Mesendoderm (in vitro differentiated cells): Measurements from ENCODE around the gene AVPR2.

Experiments used
- DNase-seq: peaks from one replicate; pipeline ENCODE4 v3.0.0; 2013
- H2AK5ac ChIP-seq: 2 replicates; pipeline ENCODE4 v1.6.1; 2013; ENCODE audit warnings: low read length, inconsistent platforms
- H2BK120ac ChIP-seq: 2 replicates; pipeline ENCODE4 v1.6.1; 2013; ENCODE audit warnings: low read depth, mild to moderate bottlenecking, low read length, moderate library complexity, mixed read lengths
- H2BK15ac ChIP-seq: replicated peaks from 2 replicates; pipeline ENCODE4 v1.6.1; 2013; ENCODE audit warnings: low read depth, mild to moderate bottlenecking, moderate library complexity
- H2BK5ac ChIP-seq: 2 replicates; pipeline ENCODE4 v1.6.1; 2013; ENCODE audit warnings: low read length, inconsistent platforms
- H3K18ac ChIP-seq: 2 replicates; pipeline ENCODE4 v1.6.1; 2013; ENCODE audit warnings: mild to moderate bottlenecking, low read length, mixed read lengths
- H3K23ac ChIP-seq: one replicate; pipeline ENCODE4 v1.6.1; 2013; ENCODE audit warnings: low read length
- H3K27ac ChIP-seq: 2 replicates; pipeline ENCODE4 v1.5.1; 2013; ENCODE audit warnings: low read depth, mild to moderate bottlenecking, inconsistent platforms, low read length, moderate library complexity
- H3K27me3 ChIP-seq: 2 replicates; pipeline ENCODE4 v1.6.1; 2013; ENCODE audit warnings: low read length, control low read depth, mild to moderate bottlenecking, inconsistent platforms; ENCODE audit not compliant: insufficient read depth, poor library complexity
- H3K36me3 ChIP-seq: 2 replicates; pipeline ENCODE4 v1.6.1; 2013; ENCODE audit warnings: low read length, inconsistent platforms; ENCODE audit not compliant: control insufficient read depth, insufficient read depth
- H3K4ac ChIP-seq: one replicate; pipeline ENCODE4 v1.6.1; 2013; ENCODE audit warnings: low read depth, mild to moderate bottlenecking, low read length, moderate library complexity
- H3K4me1 ChIP-seq: 2 replicates; pipeline ENCODE4 v1.6.1; 2013; ENCODE audit warnings: low read depth, low read length, inconsistent platforms; ENCODE audit not compliant: control insufficient read depth
- H3K4me2 ChIP-seq: 2 replicates; pipeline ENCODE4 v1.6.1; 2013; ENCODE audit warnings: low read length
- H3K4me3 ChIP-seq: 2 replicates; pipeline ENCODE4 v1.5.1; 2013; ENCODE audit warnings: mild to moderate bottlenecking, low read length
- H3K56ac ChIP-seq: one replicate; pipeline ENCODE4 v1.6.1; 2013; ENCODE audit warnings: low read length
- H3K79me1 ChIP-seq: 2 replicates; pipeline ENCODE4 v1.6.1; 2013; ENCODE audit warnings: low read length, inconsistent platforms
- H3K79me2 ChIP-seq: 2 replicates; pipeline ENCODE4 v1.6.1; 2013; ENCODE audit warnings: mild to moderate bottlenecking, low read length; ENCODE audit not compliant: control insufficient read depth, insufficient read depth
- H3K9ac ChIP-seq: 2 replicates; pipeline ENCODE4 v1.6.1; 2013; ENCODE audit warnings: low read length, inconsistent platforms
- H4K5ac ChIP-seq: one replicate; pipeline ENCODE4 v1.6.1; 2013; ENCODE audit warnings: low read length
- H4K8ac ChIP-seq: one replicate; pipeline ENCODE4 v1.6.1; 2013; ENCODE audit warnings: low read depth, mild to moderate bottlenecking, control low read depth, low read length, moderate library complexity
- WGBS: extraction: QIAGEN DNeasy Blood & Tissue Kit; methylation state at CpG from one replicate; pipeline ENCODE4 v1.1.7; 2013; ENCODE audit warnings: low lambda C conversion rate, missing lambda C conversion rate; ENCODE audit not compliant: insufficient coverage; ENCODE audit errors: extremely low coverage; 5-methylcytosine and 5-hydroxymethylcytosine counted together

The AVPR2 gene

GRCh38 chrX:153955228-153955732 lies 50.8 kb downstream of the AVPR2 start:
- Histone ChIP-seq H3K36me3 (peaks cover 15% of the 10 kb centered on the region), H3K4me2 (no peak overlapping the region), H3K18ac (no peak overlapping the region), H3K23ac (no peak overlapping the region), H3K27ac (no peak overlapping the region), H2BK120ac (no peak overlapping the region), H3K4me1 (no peaks in the 10 kb centered on the region), H3K79me1 (no peaks in the 10 kb centered on the region), H3K9ac (no peak overlapping the region), H2AK5ac (no peak overlapping the region), H3K79me2 (no peaks in the 10 kb centered on the region), H3K56ac (no peak overlapping the region), H4K8ac (no peak overlapping the region), H2BK15ac (no peak overlapping the region), H3K4ac (no peak overlapping the region), H3K27me3 (no peaks in the 10 kb centered on the region), H4K5ac (no peak overlapping the region), H2BK5ac (no peak overlapping the region), H3K4me3 (no peak overlapping the region)
- WGBS, result no CpG with 5 or more reads among the region's 12 CpGs
- no peak for DNase-seq

GRCh38 chrX:153956044-153956907 lies 51.8 kb downstream of the AVPR2 start:
- WGBS, result no CpG with 5 or more reads among the region's 35 CpGs
- no peaks in the 10 kb centered on the region for H3K4me1 ChIP-seq
- no peak overlapping the region for H3K4ac ChIP-seq
- H3K79me2 ChIP-seq, result no peaks in the 10 kb centered on the region
- H3K23ac ChIP-seq, result no peak overlapping the region
- no peak overlapping the region for H4K5ac ChIP-seq
- no peak overlapping the region for H2AK5ac ChIP-seq
- no peak for DNase-seq
- no peak overlapping the region for H4K8ac ChIP-seq
- H3K27me3 ChIP-seq, result no peaks in the 10 kb centered on the region
- H3K18ac ChIP-seq, result no peak overlapping the region
- H3K56ac ChIP-seq, result no peak overlapping the region
- no peak overlapping the region for H2BK15ac ChIP-seq
- no peak overlapping the region for H3K27ac ChIP-seq
- H3K36me3 ChIP-seq, result peaks cover 15% of the 10 kb centered on the region
- H3K79me1 ChIP-seq, result no peaks in the 10 kb centered on the region
- H3K4me2 ChIP-seq, result no peak overlapping the region
- no peak overlapping the region for H3K4me3 ChIP-seq
- H2BK5ac ChIP-seq, result no peak overlapping the region
- H2BK120ac ChIP-seq, result no peak overlapping the region
- no peak overlapping the region for H3K9ac ChIP-seq
